ENCODE data around the gene ZNF700. TPM values are rescaled to one million over a fixed set of nuclear protein-coding genes. Genes with fewer than 3 reads are reported as not detected.

The ZNF700 gene
- total and polyA plus RNA-seq, 9 of the 15 experiments (the other 6 are each of a cell fraction or from before 2014, with no cell fraction given): 10.3 to 24.7 (median 14.1) TPM

DNA sequence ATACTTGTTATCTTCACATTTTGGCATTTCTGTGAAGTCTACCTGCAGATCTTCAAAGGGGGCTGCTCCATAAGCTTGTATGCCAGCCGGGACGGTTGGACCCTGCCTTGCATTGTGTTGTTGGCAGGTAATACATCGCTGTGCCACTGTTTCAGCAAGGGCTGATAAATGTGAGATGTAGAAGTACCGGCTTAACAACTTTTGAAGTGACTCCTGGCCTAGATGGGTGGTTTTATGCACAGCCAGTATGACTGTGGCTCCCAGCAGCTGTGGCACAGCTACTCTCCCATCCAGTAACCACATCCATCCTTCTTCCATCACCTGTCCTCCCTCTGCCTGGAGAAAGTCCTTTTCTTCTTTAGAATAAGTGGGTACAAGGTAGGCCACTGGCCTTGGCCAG is 19.7 kb downstream of the ZNF700 start (continued):
- no peak for TF ChIP-seq HBP1 (CRISPR knock-in tag; IDR thresholded peaks at IDR 0.05)
- TF ChIP-seq MCM7 (IDR thresholded peaks at IDR 0.05): no peak
- no peak for TF ChIP-seq HMGXB4 (CRISPR knock-in tag; IDR thresholded peaks at IDR 0.05)
- TF ChIP-seq ZNF311 (CRISPR knock-in tag; IDR thresholded peaks at IDR 0.05): no peak
- TF ChIP-seq, protein P1, sequence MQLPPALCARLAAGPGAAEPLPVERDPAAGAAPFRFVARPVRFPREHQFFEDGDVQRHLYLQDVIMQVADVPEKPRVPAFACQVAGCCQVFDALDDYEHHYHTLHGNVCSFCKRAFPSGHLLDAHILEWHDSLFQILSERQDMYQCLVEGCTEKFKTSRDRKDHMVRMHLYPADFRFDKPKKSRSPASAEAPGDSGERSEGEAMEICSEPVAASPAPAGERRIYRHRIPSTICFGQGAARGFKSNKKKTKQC (CRISPR knock-in tag; IDR thresholded peaks at IDR 0.05): no peak
- TF ChIP-seq ZNF184 (CRISPR knock-in tag; IDR thresholded peaks at IDR 0.05): no peak
- no peak for TF ChIP-seq TEAD1 (CRISPR knock-in tag; IDR thresholded peaks at IDR 0.05)

DNA sequence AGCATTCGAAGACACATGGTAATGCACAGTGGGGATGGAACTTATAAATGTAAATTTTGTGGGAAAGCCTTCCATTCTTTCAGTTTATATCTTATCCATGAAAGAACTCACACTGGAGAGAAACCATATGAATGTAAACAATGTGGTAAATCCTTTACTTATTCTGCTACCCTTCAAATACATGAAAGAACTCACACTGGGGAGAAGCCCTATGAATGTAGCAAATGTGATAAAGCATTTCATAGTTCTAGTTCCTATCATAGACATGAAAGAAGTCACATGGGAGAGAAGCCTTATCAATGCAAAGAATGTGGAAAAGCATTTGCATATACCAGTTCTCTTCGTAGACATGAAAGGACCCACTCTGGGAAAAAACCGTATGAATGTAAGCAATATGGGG is 23.7 kb downstream of the ZNF700 start:
- FAIRE-seq (no peak), DNase-seq (ENCODE audit: extremely low read depth in 1 of 4, low spot score in 3 of 4) (no peak), ATAC-seq (no peak)
- H3K4me1 ChIP-seq (replicated peaks in 1 of 2; ENCODE audit: control insufficient read depth in 2 of 2, insufficient read depth in 2 of 2, low read length in 2 of 2): no peaks in the 10 kb centered on the region
- CTCF ChIA-PET (ENCODE audit: low intra/inter-chr PET ratio): no interaction called here
- POLR2A ChIA-PET: no interaction called here
- in situ Hi-C loops (cut with MboI): no loop called here
- intact Hi-C loops (cut with micrococcal nuclease): no loop called here
- no peaks in the 10 kb centered on the region for H4K20me1 ChIP-seq (replicated peaks; ENCODE audit: control insufficient read depth, insufficient read depth, low read length)
- no peak overlapping the region for H2AFZ ChIP-seq (ENCODE audit: low read depth, low read length)
- no peaks in the 10 kb centered on the region for H3K9me1 ChIP-seq (ENCODE audit: control insufficient read depth, insufficient read depth, low read length)
- 98% methylated on average over 3 of the region's 3 CpGs for WGBS (ENCODE audit: insufficient coverage, low coverage, missing lambda C conversion rate)
- BruUV-seq (replicated peaks): TSS peak; percentile 22
- H3K27me3 ChIP-seq (ENCODE audit: control insufficient read depth in 2 of 2, insufficient read depth in 2 of 2, low read length in 2 of 2): no peaks in the 10 kb centered on the region
- no peak overlapping the region for H3K9ac ChIP-seq (ENCODE audit: insufficient read depth in 1 of 2, low read depth in 2 of 2, low read length in 2 of 2)
- H3K4me2 ChIP-seq (ENCODE audit: insufficient read depth, low read length): no peak overlapping the region
- H3K36me3 ChIP-seq (ENCODE audit: control insufficient read depth, insufficient read depth, low read length): peaks cover 65% of the 10 kb centered on the region
- no peak overlapping the region for H3K4me3 ChIP-seq
- H3K79me2 ChIP-seq (ENCODE audit: control insufficient read depth, insufficient read depth, low read length): peaks cover 13% of the 10 kb centered on the region; the same call in 2 of the 3 replicates
- no peak overlapping the region for H3K27ac ChIP-seq (ENCODE audit: extremely low read depth, low read depth, low read length)
- H3K9me3 ChIP-seq (replicated peaks; ENCODE audit: control insufficient read depth, insufficient read depth, low read depth, low read length): peaks cover 68% of the 10 kb centered on the region
- TF ChIP-seq RBM15 (IDR thresholded peaks at IDR 0.05; ENCODE audit: insufficient read depth, low read length) (no peak), RERE (CRISPR knock-in tag; IDR thresholded peaks at IDR 0.05; ENCODE audit: borderline replicate concordance) (no peak), FOSL1 (tag; conservative IDR thresholded peaks at IDR 0.05) (no peak)
